ENCODE results near the gene CDK5. TPM values are rescaled to one million over a fixed set of nuclear protein-coding genes. Genes with fewer than 3 reads are reported as not detected.
A peak's percentile ranks its signal among the peaks of the same experiment; 100 is the strongest.

The CDK5 gene
- polyA plus RNA-seq, 1 experiment: 23.8 TPM

DNA sequence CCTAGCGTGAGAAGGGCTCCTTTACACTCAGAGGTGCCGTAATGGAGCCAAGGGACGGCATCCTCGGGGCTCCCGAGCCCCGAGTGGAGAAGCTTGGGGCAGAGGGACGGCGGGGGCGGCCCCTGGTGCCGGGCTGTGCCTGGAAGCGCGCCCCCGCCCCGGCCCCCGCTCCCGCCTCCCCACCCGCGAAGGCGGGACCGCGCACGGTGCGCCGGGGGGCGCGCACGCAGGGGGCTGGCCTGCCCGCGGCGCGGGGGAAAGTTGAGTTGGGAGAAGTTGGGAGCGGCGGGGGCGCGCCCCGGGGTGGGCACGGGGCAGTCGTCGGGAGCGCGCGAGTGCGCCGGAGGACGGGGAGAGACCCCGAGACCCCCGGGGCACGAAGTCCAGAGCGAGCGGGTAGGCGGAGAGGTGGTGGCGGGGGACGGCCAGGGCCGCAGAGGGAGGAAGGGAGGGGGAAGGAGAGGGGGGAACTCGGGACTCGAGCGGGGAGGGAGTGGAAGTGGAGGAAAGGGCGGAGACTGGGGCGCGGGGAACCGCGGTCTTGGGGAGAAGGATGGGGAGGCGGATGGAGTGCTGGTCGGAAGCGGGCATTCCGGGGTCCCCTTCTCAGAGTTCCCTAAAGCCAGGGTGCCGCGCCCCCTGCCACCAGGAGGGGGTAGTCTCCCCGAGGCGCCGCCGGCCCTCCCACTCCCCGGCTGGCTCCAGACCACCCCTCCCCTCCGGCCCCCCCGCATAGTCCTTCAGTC lies 1.8 kb upstream of the CDK5 start, which contains the start of gene SLC4A2:
TSS of gene SLC4A2 (plus strand) at position 223 of the 746 bp plus-strand sequence. CDS start 2,399 bp downstream, outside the sequence.
- H3K27me3 ChIP-seq (ENCODE audit: control insufficient read depth, insufficient read depth, low read length): no peaks in the 10 kb centered on the region
- ChIA-PET CTCF (interaction anchor here (0.8 to 1.3 kb wide), 3 partner anchors 26 to 54 kb away, joined by 3 to 5 read pairs (median 3); no protein-coding TSS in a partner anchor), POLR2A (interaction anchor here (0.8 to 2.2 kb wide), 2 partner anchors 21 kb away, joined by 4 to 8 read pairs; partner anchors contain the start of gene FASTK)
- peak within 1 kb of the TSS; percentile 76 for H3K4me3 ChIP-seq (ENCODE audit: low read depth, low read length)
- H3K27ac ChIP-seq (ENCODE audit: low read depth, low read length): peak within 1 kb of the TSS; percentile 98
- DNase-seq (ENCODE audit: low read depth, low spot score): no peak
- no peaks in the 10 kb centered on the region; the same call in 1 of the 2 replicates for H3K9me3 ChIP-seq (ENCODE audit: control insufficient read depth, insufficient read depth, low read length)
- TF ChIP-seq CTCF (IDR thresholded peaks at IDR 0.05; ENCODE audit: low read depth, low read length): peak; percentile 58

GRCh38 chr7:151058781-151059366 lies 1.2 kb upstream of the CDK5 start:
- POLR2A ChIA-PET: interaction anchor here (0.6 to 2.2 kb wide), 4 partner anchors 22 to 45 kb away, joined by 3 to 8 read pairs (median 3); partner anchors contain the start of genes ABCB8 and FASTK
- TF ChIP-seq CTCF (IDR thresholded peaks at IDR 0.05; ENCODE audit: low read depth, low read length): no peak
- no peaks in the 10 kb centered on the region for H3K27me3 ChIP-seq (ENCODE audit: control insufficient read depth, insufficient read depth, low read length)
- H3K9me3 ChIP-seq (ENCODE audit: control insufficient read depth, insufficient read depth, low read length): no peaks in the 10 kb centered on the region; the same call in 1 of the 2 replicates
- no peak for DNase-seq (ENCODE audit: low read depth, low spot score)
- CTCF ChIA-PET: interaction anchor here (0.8 kb wide), 1 partner anchor 54 kb away, joined by 3 read pairs; no protein-coding TSS in a partner anchor
- H3K27ac ChIP-seq (ENCODE audit: low read depth, low read length): peak overlapping the region; percentile 98
- peak overlapping the region; percentile 76 for H3K4me3 ChIP-seq (ENCODE audit: low read depth, low read length)

- TF ChIP-seq CTCF (IDR thresholded peaks at IDR 0.05; ENCODE audit: low read depth, low read length): no peak
- CTCF ChIA-PET: interaction anchor here (0.8 to 1.4 kb wide), 3 partner anchors 39 to 55 kb away, joined by 3 read pairs; no protein-coding TSS in a partner anchor
- Histone ChIP-seq H3K27ac (ENCODE audit: low read depth, low read length) (peak overlapping the region; percentile 98), H3K9me3 (ENCODE audit: control insufficient read depth, insufficient read depth, low read length) (no peaks in the 10 kb centered on the region; the same call in 1 of the 2 replicates), H3K4me3 (ENCODE audit: low read depth, low read length) (peak overlapping the region; percentile 55), H3K27me3 (ENCODE audit: control insufficient read depth, insufficient read depth, low read length) (no peaks in the 10 kb centered on the region)
- POLR2A ChIA-PET: interaction anchor here (0.6 to 2.2 kb wide), 5 partner anchors 11 to 44 kb away, joined by 3 to 8 read pairs (median 3); partner anchors contain the start of genes ABCB8 and FASTK
- DNase-seq (ENCODE audit: low read depth, low spot score): peak; percentile 99
These were observed 488 bp upstream of the CDK5 start for GRCh38 chr7:151057989-151058780.

DNA sequence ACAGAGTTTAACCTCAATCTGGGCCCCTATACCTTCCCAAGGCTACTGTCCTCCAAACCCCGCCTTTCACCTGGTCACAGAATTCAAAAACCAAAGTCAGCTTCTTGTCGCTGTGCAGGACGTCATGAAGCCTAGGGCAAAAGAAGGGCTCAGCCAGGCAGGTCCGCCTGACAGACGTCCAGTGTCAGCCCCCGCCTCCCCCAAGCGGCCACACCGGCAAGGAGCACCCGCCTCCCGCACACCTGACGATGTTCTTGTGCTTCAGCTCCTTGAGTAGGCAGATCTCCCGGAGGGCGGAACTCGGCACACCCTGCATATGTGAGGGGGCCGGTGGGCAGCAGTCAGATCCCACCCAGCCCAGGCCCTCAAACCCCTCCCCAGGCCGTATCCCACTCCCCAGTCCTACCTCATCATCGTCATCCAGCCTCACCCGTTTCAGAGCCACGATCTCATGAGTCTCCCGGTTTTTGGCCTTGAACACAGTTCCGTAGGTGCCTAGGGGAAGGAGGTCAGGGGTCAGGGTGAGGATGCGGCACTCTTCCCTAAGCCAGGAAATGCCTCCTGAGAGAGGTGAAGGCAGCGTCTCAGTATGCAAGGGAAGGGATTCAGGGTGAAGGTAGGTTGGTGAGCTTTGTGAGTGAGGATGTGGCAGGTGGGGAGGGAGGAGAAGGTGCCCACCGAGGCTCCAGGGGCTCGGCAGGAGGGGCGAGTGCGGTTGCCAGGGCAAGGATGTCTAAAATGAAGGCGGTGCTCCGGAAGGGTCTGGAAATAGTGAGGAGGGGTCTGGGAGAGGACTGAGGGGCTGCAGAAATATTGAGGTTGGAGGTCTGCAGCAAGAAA lies 811 bp downstream of the CDK5 start:
- Histone ChIP-seq H3K9me3 (ENCODE audit: control insufficient read depth, insufficient read depth, low read length) (no peaks in the 10 kb centered on the region; the same call in 1 of the 2 replicates), H3K27me3 (ENCODE audit: control insufficient read depth, insufficient read depth, low read length) (no peaks in the 10 kb centered on the region), H3K4me3 (ENCODE audit: low read depth, low read length) (peak overlapping the region; percentile 66), H3K27ac (ENCODE audit: low read depth, low read length) (peak overlapping the region; percentile 21)
- ChIA-PET CTCF (interaction anchor here (1.0 to 1.4 kb wide), 3 partner anchors 38 to 158 kb away, joined by 3 read pairs; no protein-coding TSS in a partner anchor), POLR2A (interaction anchor here (0.6 to 2.2 kb wide), 3 partner anchors 9 to 24 kb away, joined by 3 to 8 read pairs (median 3); partner anchors contain the start of gene FASTK)
- TF ChIP-seq CTCF (IDR thresholded peaks at IDR 0.05; ENCODE audit: low read depth, low read length): no peak
- no peak for DNase-seq (ENCODE audit: low read depth, low spot score)

All from AG04450 (cell line).